Large intestine (tissue), 3 donors: ENCODE data around the gene CTDP1. TPM values are rescaled to one million over a fixed set of nuclear protein-coding genes. Genes with fewer than 3 reads are reported as not detected.
"Not testable (repeated sequence)": the region's sequence is repeated elsewhere in the genome, so short reads cannot be mapped to it uniquely, and the experiment has no call there.

Source experiments
- DNase-seq, 2 donors: peaks; one replicate each; pipeline versions ENCODE4 v3.0.0 to v3.0.0-alpha.2; 2013
- H3K27ac ChIP-seq: one replicate; pipeline ENCODE4 v1.5.1; 2013; ENCODE audit warnings: low read length
- H3K27me3 ChIP-seq: 2 replicates; pipeline ENCODE4 v1.6.1; 2013; ENCODE audit warnings: low read length; ENCODE audit not compliant: control insufficient read depth, insufficient read depth
- H3K36me3 ChIP-seq: 2 replicates; pipeline ENCODE4 v1.6.1; 2013; ENCODE audit warnings: low read length; ENCODE audit not compliant: control insufficient read depth, insufficient read depth
- H3K4me1 ChIP-seq: one replicate; pipeline ENCODE4 v1.6.1; 2013; ENCODE audit warnings: low read length; ENCODE audit not compliant: control insufficient read depth, insufficient read depth
- H3K4me3 ChIP-seq: one replicate; pipeline ENCODE4 v1.5.1; 2013; ENCODE audit warnings: low read length
- H3K9me3 ChIP-seq: one replicate; pipeline ENCODE4 v1.6.1; 2013; ENCODE audit warnings: mild to moderate bottlenecking, low read depth, low read length, moderate library complexity; ENCODE audit not compliant: control insufficient read depth
- WGBS: methylation state at CpG from one replicate; pipeline ENCODE4 v1.1.5; 2013; ENCODE audit warnings: low lambda C conversion rate; ENCODE audit not compliant: insufficient coverage; 5-methylcytosine and 5-hydroxymethylcytosine counted together
- polyA plus RNA-seq: library from polyadenylated mRNA; unstranded; fragments of 120-200 nt; gene quantifications from one replicate; pipeline ENCODE4 v1.2.1, GENCODE V29; 2013

CTDP1 gene
- polyA plus RNA-seq, 1 donor = 12.9 TPM

GRCh38 chr18:79714531-79715240, 35.1 kb downstream of the CTDP1 start:
- Histone ChIP-seq H3K27me3 (no peaks in the 10 kb centered on the region), H3K9me3 (peaks cover 16% of the 10 kb centered on the region), H3K4me3 (no peak overlapping the region), H3K27ac (no peak overlapping the region), H3K36me3 (peaks cover 64% of the 10 kb centered on the region), H3K4me1 (no peaks in the 10 kb centered on the region)
- WGBS = no CpG with 5 or more reads among the region's 47 CpGs
- DNase-seq = no peak

- H3K27ac ChIP-seq = no peak overlapping the region
- peaks cover 70% of the 10 kb centered on the region for H3K36me3 ChIP-seq
- peaks cover 16% of the 10 kb centered on the region for H3K9me3 ChIP-seq
- H3K27me3 ChIP-seq = no peaks in the 10 kb centered on the region
- no peaks in the 10 kb centered on the region for H3K4me1 ChIP-seq
- DNase-seq = no peak
- no peak overlapping the region for H3K4me3 ChIP-seq
- no CpG with 5 or more reads among the region's 26 CpGs for WGBS
Observed at GRCh38 chr18:79715280-79715679, 35.7 kb downstream of the CTDP1 start.

DNA sequence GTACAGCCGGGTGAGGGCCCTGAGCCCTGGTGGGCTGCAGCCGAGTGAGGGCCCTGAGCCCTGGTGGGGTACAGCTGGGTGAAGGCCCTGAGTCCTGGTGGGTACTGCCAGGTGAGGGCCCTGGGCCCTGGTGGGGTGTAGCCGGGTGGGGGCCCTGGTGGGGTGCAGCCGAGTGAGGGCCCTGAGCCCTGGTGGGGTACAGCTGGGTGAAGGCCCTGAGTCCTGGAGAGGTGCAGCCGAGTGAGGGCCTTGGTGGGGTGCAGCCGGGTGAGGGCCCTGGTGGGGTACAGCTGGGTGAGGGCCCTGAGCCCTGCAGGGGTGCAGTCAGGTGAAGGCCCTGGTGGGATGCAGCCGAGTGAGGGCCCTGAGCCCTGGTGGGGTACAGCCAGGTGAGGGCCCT, 37.5 kb downstream of the CTDP1 start:
- no peak for DNase-seq
- Histone ChIP-seq H3K4me3 (no peak overlapping the region), H3K27ac (no peak overlapping the region), H3K4me1 (no peaks in the 10 kb centered on the region), H3K36me3 (peaks cover 76% of the 10 kb centered on the region), H3K9me3 (peaks cover 16% of the 10 kb centered on the region), H3K27me3 (no peaks in the 10 kb centered on the region)
- no CpG with 5 or more reads among the region's 7 CpGs for WGBS

DNA sequence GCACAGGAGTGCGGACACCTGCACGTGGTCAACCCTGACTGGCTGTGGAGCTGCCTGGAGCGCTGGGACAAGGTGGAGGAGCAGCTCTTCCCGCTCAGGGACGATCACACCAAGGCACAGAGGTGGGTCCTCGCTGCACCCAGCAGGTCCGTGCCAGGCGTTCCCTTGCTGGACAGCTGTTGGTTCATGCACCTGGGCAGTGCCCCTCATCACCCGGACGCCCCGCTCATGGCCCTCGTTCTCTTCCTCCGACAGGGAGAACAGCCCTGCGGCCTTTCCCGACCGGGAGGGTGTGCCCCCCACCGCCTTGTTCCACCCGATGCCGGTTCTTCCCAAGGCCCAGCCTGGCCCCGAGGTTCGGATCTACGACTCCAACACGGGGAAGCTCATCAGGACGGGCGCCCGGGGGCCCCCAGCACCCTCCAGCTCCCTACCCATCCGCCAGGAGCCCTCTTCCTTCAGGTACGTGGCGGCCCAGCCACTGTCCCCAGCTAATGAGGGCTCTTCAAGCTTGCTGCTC, 38.0 kb downstream of the CTDP1 start:
- no peak for DNase-seq
- H3K36me3 ChIP-seq = peaks cover 72% of the 10 kb centered on the region
- no CpG with 5 or more reads among the region's 29 CpGs for WGBS

DNA sequence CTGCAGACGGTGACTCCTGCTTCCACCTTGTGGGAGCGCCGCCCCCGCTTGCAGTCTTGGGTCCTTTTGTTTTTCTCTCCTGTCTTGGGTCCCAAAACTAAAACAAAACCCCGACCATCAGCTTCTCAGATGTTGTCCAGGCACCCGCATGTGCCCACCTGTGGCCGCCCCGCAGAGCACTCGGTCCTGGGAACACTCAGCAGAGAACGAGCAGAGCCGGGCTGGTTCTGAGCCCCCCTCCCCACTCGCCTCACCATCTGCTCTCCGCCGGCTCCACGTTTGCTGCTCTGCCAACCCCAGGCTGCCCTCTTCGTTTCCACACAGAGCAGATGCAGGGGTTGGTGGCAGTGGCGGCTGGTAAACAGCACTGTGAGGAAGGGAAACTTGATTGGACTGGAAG, 38.5 kb downstream of the CTDP1 start:
- WGBS = no CpG with 5 or more reads among the region's 17 CpGs
- no peak overlapping the region for H3K27ac ChIP-seq
- no peak for DNase-seq

More for the DNA sequence above, 38.0 kb downstream of the CTDP1 start:
- no peak overlapping the region for H3K4me3 ChIP-seq
- H3K9me3 ChIP-seq = peaks cover 17% of the 10 kb centered on the region
- no peaks in the 10 kb centered on the region for H3K27me3 ChIP-seq
- H3K27ac ChIP-seq = no peak overlapping the region
- no peaks in the 10 kb centered on the region for H3K4me1 ChIP-seq

GRCh38 chr18:79718878-79719477, 39.4 kb downstream of the CTDP1 start:
- no peak for DNase-seq
- Histone ChIP-seq H3K4me1 (no peaks in the 10 kb centered on the region), H3K9me3 (peaks cover 26% of the 10 kb centered on the region), H3K27me3 (no peaks in the 10 kb centered on the region), H3K27ac (no peak overlapping the region), H3K36me3 (peaks cover 81% of the 10 kb centered on the region), H3K4me3 (no peak overlapping the region)
- 97% methylated on average over 6 of the region's 30 CpGs for WGBS

More for the DNA sequence above, 38.5 kb downstream of the CTDP1 start:
- Histone ChIP-seq H3K36me3 (peaks cover 76% of the 10 kb centered on the region), H3K27me3 (no peaks in the 10 kb centered on the region), H3K9me3 (peaks cover 21% of the 10 kb centered on the region), H3K4me1 (no peaks in the 10 kb centered on the region), H3K4me3 (no peak overlapping the region)

DNA sequence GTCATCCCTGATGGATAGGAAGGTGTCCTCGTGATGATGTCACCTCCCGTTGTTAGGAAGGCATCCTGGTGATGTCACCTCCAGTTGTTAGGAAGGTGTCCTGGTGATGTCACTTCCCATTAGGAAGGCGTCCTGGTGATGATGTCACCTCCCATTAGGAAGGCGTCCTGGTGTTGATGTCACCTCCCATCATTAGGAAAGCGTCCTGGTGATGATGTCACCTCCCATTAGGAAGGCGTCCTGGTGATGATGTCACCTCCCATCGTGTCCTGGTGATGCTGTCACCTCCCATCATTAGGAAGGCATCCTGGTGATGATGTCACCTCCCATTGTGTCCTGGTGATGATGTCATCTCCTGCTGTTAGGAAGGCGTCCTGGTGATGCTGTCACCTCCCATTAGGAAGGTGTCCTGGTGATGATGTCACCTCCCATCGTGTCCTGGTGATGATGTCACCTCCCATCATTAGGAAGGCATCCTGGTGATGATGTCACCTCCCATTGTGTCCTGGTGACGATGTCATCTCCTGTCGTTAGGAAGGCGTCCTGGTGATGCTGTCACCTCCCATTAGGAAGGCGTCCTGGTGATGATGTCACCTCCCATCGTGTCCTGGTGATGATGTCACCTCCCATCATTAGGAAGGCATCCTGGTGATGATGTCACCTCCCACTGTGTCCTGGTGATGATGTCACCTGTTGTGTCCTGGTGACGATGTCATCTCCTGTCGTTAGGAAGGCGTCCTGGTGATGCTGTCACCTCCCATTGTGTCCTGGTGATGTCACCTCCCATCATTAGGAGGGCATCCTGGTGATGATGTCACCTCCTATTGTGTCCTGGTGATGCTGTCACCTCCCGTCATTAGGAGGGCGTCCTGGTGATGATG, 40.1 kb downstream of the CTDP1 start:
- not testable (repeated sequence) for H3K4me3 ChIP-seq, H3K27ac ChIP-seq, H3K4me1 ChIP-seq, DNase-seq, H3K27me3 ChIP-seq
- Histone ChIP-seq H3K36me3 (peaks cover 81% of the 10 kb centered on the region), H3K9me3 (peaks cover 24% of the 10 kb centered on the region)
- no CpG with 5 or more reads among the region's 19 CpGs for WGBS

GRCh38 chr18:79720359-79720733, 40.7 kb downstream of the CTDP1 start:
- H3K36me3 ChIP-seq = peaks cover 78% of the 10 kb centered on the region
- H3K4me1 ChIP-seq = no peaks in the 10 kb centered on the region
- no peak overlapping the region for H3K27ac ChIP-seq
- H3K4me3 ChIP-seq = no peak overlapping the region
- peaks cover 25% of the 10 kb centered on the region for H3K9me3 ChIP-seq
- no peak for DNase-seq
- no peaks in the 10 kb centered on the region for H3K27me3 ChIP-seq
- no CpG with 5 or more reads among the region's 14 CpGs for WGBS

- no peak for DNase-seq
- Histone ChIP-seq H3K9me3 (peaks cover 34% of the 10 kb centered on the region), H3K36me3 (peaks cover 67% of the 10 kb centered on the region), H3K27me3 (no peaks in the 10 kb centered on the region), H3K4me1 (no peaks in the 10 kb centered on the region), H3K4me3 (no peak overlapping the region), H3K27ac (no peak overlapping the region)
- no CpG with 5 or more reads among the region's 13 CpGs for WGBS
Observed at GRCh38 chr18:79723036-79723435, 43.4 kb downstream of the CTDP1 start.

DNA sequence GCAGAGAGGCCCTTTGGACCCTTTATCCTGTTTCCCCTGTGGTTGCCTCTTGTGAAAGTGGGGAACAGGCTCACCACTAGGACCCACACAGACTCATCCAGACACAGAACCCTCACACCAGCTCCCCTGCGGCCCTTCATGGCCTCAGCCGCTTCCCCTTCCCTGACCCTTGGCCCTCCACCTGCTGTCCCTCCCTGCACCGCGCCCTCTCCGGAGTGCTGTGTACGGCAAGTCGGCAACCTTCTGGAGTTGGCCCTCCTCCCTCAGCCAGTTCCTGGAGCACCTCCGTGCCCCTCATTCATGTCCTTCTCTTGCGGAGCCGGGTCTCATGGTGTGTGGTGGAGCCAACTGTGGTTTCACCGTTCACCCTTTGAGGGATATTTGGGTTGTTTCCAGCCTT, 44.0 kb downstream of the CTDP1 start:
- Histone ChIP-seq H3K27ac (no peak overlapping the region), H3K4me1 (no peaks in the 10 kb centered on the region), H3K4me3 (no peak overlapping the region), H3K27me3 (no peaks in the 10 kb centered on the region), H3K36me3 (peaks cover 68% of the 10 kb centered on the region), H3K9me3 (peaks cover 35% of the 10 kb centered on the region)
- no peak for DNase-seq
- no CpG with 5 or more reads among the region's 11 CpGs for WGBS
